Measurements from ENCODE around the gene RNPS1.

GRCh38 chr16:2282866-2283555, 15.1 kb upstream of the RNPS1 start:
- TF ChIP-seq CTCF (IDR thresholded peaks at IDR 0.05) (no peak), POLR2A (IDR thresholded peaks at IDR 0.05) (no peak)

Data from thyroid gland (tissue), 4 donors.